Smooth muscle cell (in vitro differentiated cells): ENCODE data around the gene KIF12. TPM values are rescaled to one million over a fixed set of nuclear protein-coding genes. Genes with fewer than 3 reads are reported as not detected.
A peak's percentile ranks its signal among the peaks of the same experiment; 100 is the strongest.

Source experiments
- DNase-seq: peaks from one replicate; lab custom pipeline; 2025; ENCODE audit not compliant: unreplicated experiment; lab: John Stamatoyannopoulos, UW
- H2AFZ ChIP-seq: fragments of 200-600 bp; sonication (generic); 2 replicates; pipeline ENCODE4 v1.6.0; 2016; ENCODE audit warnings: antibody characterized with exemption, low read depth, mild to moderate bottlenecking
- H3F3A ChIP-seq: fragments of 200-600 bp; sonication (generic); 2 replicates; pipeline ENCODE4 v1.6.0; 2017; ENCODE audit warnings: antibody characterized with exemption, low read depth
- H3K27ac ChIP-seq: fragments of 200-600 bp; sonication (generic); 2 replicates; pipeline ENCODE4 v1.5.1; 2016; ENCODE audit warnings: low read depth, mild to moderate bottlenecking
- H3K27me3 ChIP-seq: fragments of 200-600 bp; sonication (generic); 2 replicates; pipeline ENCODE4 v1.6.1; 2016; ENCODE audit warnings: low read depth, mild to moderate bottlenecking
- H3K36me3 ChIP-seq: fragments of 200-600 bp; sonication (generic); 2 replicates; pipeline ENCODE4 v1.5.1; 2016; ENCODE audit warnings: low read depth
- H3K4me1 ChIP-seq: fragments of 200-600 bp; sonication (generic); 2 replicates; pipeline ENCODE4 v1.5.1; 2016; ENCODE audit warnings: low read depth
- H3K4me2 ChIP-seq: fragments of 200-600 bp; sonication (generic); 2 replicates; pipeline ENCODE4 v1.6.0; 2016; ENCODE audit warnings: mild to moderate bottlenecking
- H3K4me3 ChIP-seq: fragments of 200-600 bp; sonication (generic); 2 replicates; pipeline ENCODE4 v1.5.1; 2016; ENCODE audit warnings: mild to moderate bottlenecking
- H3K79me2 ChIP-seq: fragments of 200-600 bp; sonication (generic); 2 replicates; pipeline ENCODE4 v1.6.0; 2016; ENCODE audit warnings: low read depth, mild to moderate bottlenecking
- H3K9ac ChIP-seq: fragments of 200-600 bp; sonication (generic); 2 replicates; pipeline ENCODE4 v1.6.0; 2016; ENCODE audit warnings: low read depth
- H3K9me3 ChIP-seq: fragments of 200-600 bp; sonication (generic); replicated peaks from 2 replicates; pipeline ENCODE4 v1.5.1; 2016; ENCODE audit warnings: low read depth
- H4K20me1 ChIP-seq: fragments of 200-600 bp; sonication (generic); 2 replicates; pipeline ENCODE4 v1.6.0; 2016; ENCODE audit warnings: low read depth
- WGBS: methylation state at CpG from one replicate; pipeline ENCODE4 v1.1.7; 2016; ENCODE audit warnings: low lambda C conversion rate; 5-methylcytosine and 5-hydroxymethylcytosine counted together
- polyA plus RNA-seq: library from polyadenylated mRNA; unstranded; fragments of >200 nt; fragmentation: Nextera tagmentation; extraction: Ambion mirVana; gene quantifications from 2 replicates; pipeline ENCODE4 v1.2.1, GENCODE V29; 2016
- total RNA-seq: library from RNA; depleted of rRNA; stranded (reverse); fragments of >200 nt; gene quantifications from 2 replicates; pipeline ENCODE4 v1.2.3, GENCODE V29; 2014
- TF ChIP-seq, protein P1 (sequence below): fragments of 200-600 bp; sonication (generic); IDR thresholded peaks from 2 replicates; pipeline ENCODE4 v1.5.1; 2017; ENCODE audit warnings: borderline replicate concordance, mild to moderate bottlenecking, antibody characterized with exemption; ENCODE audit not compliant: insufficient read depth, poor library complexity, severe bottlenecking

KIF12 gene
- total and polyA plus RNA-seq, 2 experiments from 2014 or later, result not detected

DNA sequence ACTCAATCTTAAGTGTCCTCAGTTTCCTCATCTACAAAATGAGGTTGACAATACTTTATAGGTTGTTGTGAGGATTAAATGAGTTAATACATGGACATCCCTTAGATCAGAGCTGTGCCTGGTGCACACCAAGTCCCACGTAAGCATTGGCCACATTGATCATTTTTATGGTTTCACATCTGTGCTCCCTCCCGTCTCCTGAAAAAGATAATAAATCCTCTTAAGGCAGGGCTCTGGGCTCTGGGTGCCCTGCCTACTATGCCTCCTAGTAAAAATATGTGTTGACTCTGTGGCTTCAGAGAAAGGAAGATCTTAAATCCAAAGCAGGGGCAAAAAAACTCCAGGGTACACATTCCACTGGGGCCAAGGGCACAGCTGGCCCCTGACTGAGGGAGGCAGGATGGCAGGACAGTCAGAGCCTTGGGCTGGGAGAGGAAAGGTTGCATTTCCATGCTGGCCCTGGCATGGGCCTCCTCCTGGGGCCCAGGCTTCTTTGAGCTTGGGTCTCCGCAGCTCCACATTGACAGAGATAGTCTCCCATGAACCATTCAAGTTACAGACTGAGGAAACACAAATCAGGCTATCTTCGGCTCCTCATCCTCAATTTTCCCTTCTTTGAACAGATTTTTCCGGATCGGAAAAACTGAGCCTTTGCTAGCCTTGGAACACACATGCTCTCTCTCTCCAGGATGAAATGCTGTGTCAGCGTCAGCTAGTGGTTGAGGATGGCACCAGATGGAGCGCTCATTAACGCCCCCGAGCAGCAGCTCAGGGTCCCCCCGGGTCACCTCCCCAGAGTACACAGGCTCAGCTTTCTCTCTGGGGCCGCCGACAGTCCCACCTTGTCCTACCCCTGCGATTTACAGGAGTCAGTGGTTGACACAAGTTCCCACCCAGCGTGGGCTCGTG, 22.4 kb upstream of the KIF12 start:
- H3K79me2 ChIP-seq, result no peaks in the 10 kb centered on the region
- no peak overlapping the region for H3K4me3 ChIP-seq
- H2AFZ ChIP-seq, result peak overlapping the region; percentile 49
- no peak overlapping the region for H3K9ac ChIP-seq
- H3K4me2 ChIP-seq, result peak overlapping the region; percentile 36
- no peak overlapping the region for H3K27ac ChIP-seq
- no peaks in the 10 kb centered on the region for H3K4me1 ChIP-seq
- no peaks in the 10 kb centered on the region for H3K36me3 ChIP-seq
- no peak for DNase-seq
- no peaks in the 10 kb centered on the region for H3K27me3 ChIP-seq
- TF ChIP-seq, protein P1, sequence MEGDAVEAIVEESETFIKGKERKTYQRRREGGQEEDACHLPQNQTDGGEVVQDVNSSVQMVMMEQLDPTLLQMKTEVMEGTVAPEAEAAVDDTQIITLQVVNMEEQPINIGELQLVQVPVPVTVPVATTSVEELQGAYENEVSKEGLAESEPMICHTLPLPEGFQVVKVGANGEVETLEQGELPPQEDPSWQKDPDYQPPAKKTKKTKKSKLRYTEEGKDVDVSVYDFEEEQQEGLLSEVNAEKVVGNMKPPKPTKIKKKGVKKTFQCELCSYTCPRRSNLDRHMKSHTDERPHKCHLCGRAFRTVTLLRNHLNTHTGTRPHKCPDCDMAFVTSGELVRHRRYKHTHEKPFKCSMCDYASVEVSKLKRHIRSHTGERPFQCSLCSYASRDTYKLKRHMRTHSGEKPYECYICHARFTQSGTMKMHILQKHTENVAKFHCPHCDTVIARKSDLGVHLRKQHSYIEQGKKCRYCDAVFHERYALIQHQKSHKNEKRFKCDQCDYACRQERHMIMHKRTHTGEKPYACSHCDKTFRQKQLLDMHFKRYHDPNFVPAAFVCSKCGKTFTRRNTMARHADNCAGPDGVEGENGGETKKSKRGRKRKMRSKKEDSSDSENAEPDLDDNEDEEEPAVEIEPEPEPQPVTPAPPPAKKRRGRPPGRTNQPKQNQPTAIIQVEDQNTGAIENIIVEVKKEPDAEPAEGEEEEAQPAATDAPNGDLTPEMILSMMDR, result no peak
- H4K20me1 ChIP-seq, result no peaks in the 10 kb centered on the region
- no peaks in the 10 kb centered on the region for H3F3A ChIP-seq
- WGBS, result 57% methylated on average over 16 of the region's 16 CpGs
- no peaks in the 10 kb centered on the region for H3K9me3 ChIP-seq

DNA sequence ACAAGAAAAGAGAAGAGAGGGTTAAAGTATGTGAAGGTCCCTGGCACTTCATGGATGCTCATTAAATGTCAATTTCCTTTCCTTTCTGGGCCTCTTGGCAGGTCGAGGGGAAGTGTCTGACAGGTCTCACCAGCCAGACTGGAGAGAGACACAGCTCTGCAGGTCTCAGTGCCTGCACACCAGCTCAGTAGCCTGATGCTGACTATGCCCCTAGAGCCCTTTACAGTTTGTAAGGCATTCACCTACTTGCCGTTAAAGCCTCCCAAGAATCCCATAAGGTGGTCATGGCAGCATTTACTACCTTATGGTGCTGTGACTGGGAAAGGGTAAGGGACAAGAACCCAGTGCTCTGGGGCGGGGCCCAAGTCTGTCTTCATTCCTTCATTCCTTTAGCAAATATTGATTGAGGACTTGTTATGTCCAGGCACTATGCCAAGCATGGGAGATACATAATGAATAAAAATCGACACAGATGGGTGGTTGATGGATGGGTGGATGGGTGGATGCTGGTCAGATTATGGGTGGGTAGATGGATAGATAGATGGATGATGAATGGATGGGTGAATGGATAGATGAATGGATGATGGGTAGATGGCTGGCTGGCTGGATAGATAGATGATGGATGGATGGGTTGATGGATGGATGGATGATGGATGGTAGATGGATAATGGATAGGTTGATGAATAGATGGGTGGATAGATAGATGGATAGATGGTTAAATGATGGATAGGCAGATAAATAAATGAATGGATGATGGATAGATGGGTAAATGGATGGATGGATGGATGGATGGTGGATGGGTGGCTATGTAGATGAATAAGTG, 21.3 kb upstream of the KIF12 start:
- Histone ChIP-seq H3K4me1 (no peaks in the 10 kb centered on the region), H3K27me3 (no peaks in the 10 kb centered on the region), H3K4me3 (no peak overlapping the region), H3K9ac (no peak overlapping the region), H3K9me3 (no peaks in the 10 kb centered on the region), H2AFZ (no peak overlapping the region), H3K36me3 (no peaks in the 10 kb centered on the region), H3F3A (no peaks in the 10 kb centered on the region), H4K20me1 (no peaks in the 10 kb centered on the region), H3K27ac (no peak overlapping the region), H3K79me2 (no peaks in the 10 kb centered on the region), H3K4me2 (no peak overlapping the region)
- WGBS, result 85% methylated on average over 4 of the region's 4 CpGs
- no peak for DNase-seq
- TF ChIP-seq, protein P1, result no peak

DNA sequence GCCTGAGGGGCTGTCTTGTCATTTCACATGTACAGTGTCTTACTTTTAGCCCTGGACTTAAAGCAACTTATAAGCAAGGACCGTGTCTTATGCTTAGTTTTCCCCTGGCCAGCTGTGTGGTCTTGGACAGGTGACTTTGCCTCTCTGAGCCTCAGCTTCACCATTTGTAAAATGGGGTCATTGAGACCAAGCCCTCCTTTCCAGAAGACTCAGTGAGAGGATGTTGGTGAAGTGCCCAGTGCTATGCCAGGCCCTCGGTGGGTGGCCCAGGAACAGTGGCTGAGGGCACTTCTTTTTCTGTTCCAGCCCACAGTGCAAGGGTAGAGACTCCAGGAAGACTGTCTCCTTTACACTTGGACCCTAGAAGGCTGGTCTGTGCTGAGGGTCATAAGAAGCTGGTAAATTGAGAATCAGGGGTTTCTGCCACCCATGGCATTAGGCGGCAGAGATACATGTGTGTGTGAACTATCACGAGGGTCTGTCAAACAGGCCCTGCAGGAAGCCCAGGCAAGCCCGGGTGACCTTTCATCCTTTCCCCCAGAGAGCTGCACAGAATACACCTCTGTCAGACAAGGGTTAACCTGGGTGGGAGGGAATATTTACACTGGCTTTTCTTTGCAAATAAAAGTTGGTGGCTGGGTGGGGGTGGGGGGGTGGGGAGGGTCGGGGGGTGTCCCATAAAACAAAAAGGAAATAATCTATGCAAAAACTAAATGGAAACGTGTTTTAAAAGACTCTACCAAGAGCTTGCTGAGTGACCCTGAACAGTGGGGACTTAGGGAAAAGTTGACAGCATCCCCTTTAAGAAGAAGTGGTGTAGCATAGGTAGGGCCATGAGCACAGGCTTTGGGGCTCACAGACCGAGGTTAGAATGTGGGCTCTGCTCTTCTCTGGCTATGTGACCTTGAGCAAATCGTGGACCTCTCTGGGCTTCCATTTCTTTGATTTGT, 20.4 kb upstream of the KIF12 start:
- Histone ChIP-seq H3K27me3 (no peaks in the 10 kb centered on the region), H3K36me3 (no peaks in the 10 kb centered on the region), H4K20me1 (no peaks in the 10 kb centered on the region), H3K27ac (no peak overlapping the region), H3K4me3 (no peak overlapping the region), H3F3A (no peaks in the 10 kb centered on the region), H3K9me3 (no peaks in the 10 kb centered on the region), H3K4me2 (no peak overlapping the region), H3K79me2 (no peaks in the 10 kb centered on the region), H2AFZ (no peak overlapping the region), H3K4me1 (no peaks in the 10 kb centered on the region), H3K9ac (no peak overlapping the region)
- no peak for DNase-seq
- WGBS, result 75% methylated on average over 9 of the region's 9 CpGs
- TF ChIP-seq, protein P1, result no peak
